ENCODE results near the gene NOM1. TPM values are rescaled to one million over a fixed set of nuclear protein-coding genes. Genes with fewer than 3 reads are reported as not detected.

NOM1 gene
- total and polyA plus RNA-seq, 2 donors (not counting 1 experiment from before 2014, with no cell fraction given): 14.2 to 38.3 TPM

- intact Hi-C loops (cut with micrococcal nuclease): no loop called here
- no peaks in the 10 kb centered on the region for H4K20me1 ChIP-seq (ENCODE audit: control insufficient read depth, insufficient read depth, low read length, poor library complexity, severe bottlenecking)
- POLR2A ChIA-PET: no interaction called here
- H3K4me2 ChIP-seq (replicated peaks; ENCODE audit: low read depth, low read length, poor library complexity, severe bottlenecking): no peak overlapping the region
- WGBS (ENCODE audit: insufficient coverage): 0% methylated on average over 2 of the region's 7 CpGs
- H3K4me3 ChIP-seq (ENCODE audit: control extremely low read depth in 1 of 5, extremely low read depth in 1 of 5, insufficient read depth in 1 of 5, low read depth in 2 of 5, low read length in 4 of 5): no peak overlapping the region
- peaks cover 0 to 52% (median 0%) of the 10 kb centered on the region in 3 donors for H3K9me3 ChIP-seq (ENCODE audit: control extremely low read depth in 1 of 3, control insufficient read depth in 2 of 3, insufficient read depth in 1 of 3, low read length in 2 of 3)
- DNase-seq (no peak), ATAC-seq (ENCODE audit: low read depth) (no peak)
- no peak overlapping the region for H3K27ac Mint-ChIP-seq
- peaks cover 0 to 85% (median 56%) of the 10 kb centered on the region in 4 experiments for H3K27me3 ChIP-seq (replicated peaks in 1 of 4; ENCODE audit: control extremely low read depth in 1 of 4, control insufficient read depth in 3 of 4, insufficient read depth in 4 of 4, low read length in 3 of 4)
- no peaks in the 10 kb centered on the region for H3K36me3 ChIP-seq (replicated peaks in 1 of 2; ENCODE audit: control extremely low read depth in 1 of 2, control insufficient read depth in 1 of 2, extremely low read depth in 1 of 2, insufficient read depth in 2 of 2, low read length in 1 of 2)
- no peak overlapping the region for H3K9ac ChIP-seq (ENCODE audit: low read length)
- CTCF ChIA-PET: no interaction called here
- H3K4me1 ChIP-seq (ENCODE audit: control insufficient read depth in 2 of 2, insufficient read depth in 2 of 2, low read length in 2 of 2): peaks cover 37 to 48% of the 10 kb centered on the region in 2 donors
- no peak overlapping the region for H3K27ac ChIP-seq (ENCODE audit: low read length in 2 of 2)
- no peak overlapping the region for H3K4me3 Mint-ChIP-seq
- no peaks in the 10 kb centered on the region for H3K79me2 ChIP-seq (ENCODE audit: control insufficient read depth, insufficient read depth, low read length)
- TF ChIP-seq EZH2 (IDR thresholded peaks at IDR 0.05; ENCODE audit: borderline replicate concordance, insufficient read depth, low read depth, low read length, poor library complexity, severe bottlenecking) (no peak), CTCF (IDR thresholded peaks at IDR 0.05) (no peak)
- H2AFZ ChIP-seq (ENCODE audit: insufficient read depth, low read depth, low read length, poor library complexity, severe bottlenecking): no peak overlapping the region
- peaks cover 25% of the 10 kb centered on the region for H3K4me1 Mint-ChIP-seq
- H3K9me3 Mint-ChIP-seq (ENCODE audit: insufficient read depth): no peaks in the 10 kb centered on the region
- peaks cover 44% of the 10 kb centered on the region for H3K27me3 Mint-ChIP-seq
Observed at GRCh38 chr7:157006829-157007469, 57.4 kb downstream of the NOM1 start.

GRCh38 chr7:157007470-157008066, 58.1 kb downstream of the NOM1 start:
- Histone ChIP-seq H3K4me3 (ENCODE audit: control extremely low read depth in 1 of 5, extremely low read depth in 1 of 5, insufficient read depth in 1 of 5, low read depth in 2 of 5, low read length in 4 of 5) (no peak overlapping the region), H3K27me3 (replicated peaks in 1 of 4; ENCODE audit: control extremely low read depth in 1 of 4, control insufficient read depth in 3 of 4, insufficient read depth in 4 of 4, low read length in 3 of 4) (peaks cover 0 to 85% (median 53%) of the 10 kb centered on the region in 4 experiments), H2AFZ (ENCODE audit: insufficient read depth, low read depth, low read length, poor library complexity, severe bottlenecking) (no peak overlapping the region), H3K36me3 (replicated peaks in 1 of 2; ENCODE audit: control extremely low read depth in 1 of 2, control insufficient read depth in 1 of 2, extremely low read depth in 1 of 2, insufficient read depth in 2 of 2, low read length in 1 of 2) (no peaks in the 10 kb centered on the region), H3K9me3 (ENCODE audit: control extremely low read depth in 1 of 3, control insufficient read depth in 2 of 3, insufficient read depth in 1 of 3, low read length in 2 of 3) (peaks cover 0 to 45% (median 0%) of the 10 kb centered on the region in 3 donors), H3K79me2 (ENCODE audit: control insufficient read depth, insufficient read depth, low read length) (no peaks in the 10 kb centered on the region), H3K4me2 (replicated peaks; ENCODE audit: low read depth, low read length, poor library complexity, severe bottlenecking) (no peak overlapping the region), H3K27ac (ENCODE audit: low read length in 2 of 2) (no peak overlapping the region), H3K9ac (ENCODE audit: low read length) (no peak overlapping the region), H4K20me1 (ENCODE audit: control insufficient read depth, insufficient read depth, low read length, poor library complexity, severe bottlenecking) (no peaks in the 10 kb centered on the region), H3K4me1 (ENCODE audit: control insufficient read depth in 2 of 2, insufficient read depth in 2 of 2, low read length in 2 of 2) (peaks cover 35 to 45% of the 10 kb centered on the region in 2 donors)
- H3K27me3 Mint-ChIP-seq: peaks cover 43% of the 10 kb centered on the region
- H3K9me3 Mint-ChIP-seq (ENCODE audit: insufficient read depth): no peaks in the 10 kb centered on the region
- H3K4me1 Mint-ChIP-seq: peaks cover 26% of the 10 kb centered on the region
- DNase-seq (no peak), ATAC-seq (ENCODE audit: low read depth) (no peak)
- 17% methylated on average over 13 of the region's 18 CpGs for WGBS (ENCODE audit: insufficient coverage)
- H3K4me3 Mint-ChIP-seq: no peak overlapping the region
- POLR2A ChIA-PET: no interaction called here
- CTCF ChIA-PET: no interaction called here
- no peak for TF ChIP-seq CTCF (IDR thresholded peaks at IDR 0.05)
- intact Hi-C loops (cut with micrococcal nuclease): no loop called here
- no peak overlapping the region for H3K27ac Mint-ChIP-seq

Measured in B cell (primary cell).